ENCODE data around the gene FKBP2.

DNA sequence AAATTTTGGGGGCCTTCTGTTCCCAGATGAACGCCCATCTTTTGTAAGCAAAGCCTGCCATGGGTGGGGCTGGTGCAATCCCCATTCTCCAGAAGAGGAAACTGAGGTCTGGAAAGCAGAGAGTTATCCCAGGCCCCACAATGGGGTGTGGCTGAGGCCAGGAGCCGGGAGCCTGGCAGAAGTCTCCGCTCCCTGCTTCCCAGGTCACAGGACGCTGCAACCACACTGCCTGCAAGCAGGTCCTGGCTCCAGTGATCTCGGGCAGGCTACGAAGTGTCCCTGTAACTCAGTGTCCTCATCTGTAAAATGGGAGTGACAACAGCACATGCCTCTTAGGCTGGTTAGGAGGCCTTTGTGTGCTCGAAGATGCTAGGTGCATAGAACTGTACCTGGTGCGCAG is 12.1 kb downstream of the FKBP2 start:
- no peak for TF ChIP-seq YY1 (IDR thresholded peaks at IDR 0.05; ENCODE audit: insufficient read depth, insufficient read length)
- no peak for TF ChIP-seq SUZ12 (IDR thresholded peaks at IDR 0.05; ENCODE audit: extremely low read depth, insufficient read depth, insufficient read length)
